ENCODE results near the gene CDH22.
A peak's percentile ranks its signal among the peaks of the same experiment; 100 is the strongest.

The CDH22 gene

GRCh38 chr20:46154796-46155195 is 153.5 kb downstream of the CDH22 start:
- no peak for DNase-seq (ENCODE audit: low read depth)
- no peak overlapping the region for H3K4me3 ChIP-seq (ENCODE audit: control insufficient read depth, low read depth, low read length)
- TF ChIP-seq CTCF (IDR thresholded peaks at IDR 0.05; ENCODE audit: control insufficient read depth, insufficient read depth, low read depth, low read length, missing control alignments) = no peak

DNA sequence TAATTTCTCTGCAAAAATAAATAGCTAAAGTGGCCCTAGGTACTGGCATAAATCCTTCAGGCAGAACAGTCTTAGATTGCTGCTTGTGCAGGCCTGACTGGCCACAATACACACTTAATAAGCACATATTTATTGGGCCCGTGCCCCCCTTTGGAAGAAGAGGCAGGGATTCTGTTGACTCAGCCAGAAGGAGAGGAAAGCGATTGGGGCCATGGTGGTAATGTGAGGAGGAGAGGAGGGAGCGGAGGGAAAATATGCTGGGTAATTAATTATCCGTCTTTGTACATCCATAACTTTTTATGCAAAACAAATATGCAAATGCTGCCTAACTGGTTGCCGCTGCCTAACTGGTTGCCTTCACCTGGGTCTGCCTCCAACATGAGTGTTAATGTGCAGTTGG is 154.0 kb downstream of the CDH22 start:
- H3K4me3 ChIP-seq (ENCODE audit: control insufficient read depth, low read depth, low read length) = no peak overlapping the region
- no peak for TF ChIP-seq CTCF (IDR thresholded peaks at IDR 0.05; ENCODE audit: control insufficient read depth, insufficient read depth, low read depth, low read length, missing control alignments)
- no peak for DNase-seq (ENCODE audit: low read depth)

DNA sequence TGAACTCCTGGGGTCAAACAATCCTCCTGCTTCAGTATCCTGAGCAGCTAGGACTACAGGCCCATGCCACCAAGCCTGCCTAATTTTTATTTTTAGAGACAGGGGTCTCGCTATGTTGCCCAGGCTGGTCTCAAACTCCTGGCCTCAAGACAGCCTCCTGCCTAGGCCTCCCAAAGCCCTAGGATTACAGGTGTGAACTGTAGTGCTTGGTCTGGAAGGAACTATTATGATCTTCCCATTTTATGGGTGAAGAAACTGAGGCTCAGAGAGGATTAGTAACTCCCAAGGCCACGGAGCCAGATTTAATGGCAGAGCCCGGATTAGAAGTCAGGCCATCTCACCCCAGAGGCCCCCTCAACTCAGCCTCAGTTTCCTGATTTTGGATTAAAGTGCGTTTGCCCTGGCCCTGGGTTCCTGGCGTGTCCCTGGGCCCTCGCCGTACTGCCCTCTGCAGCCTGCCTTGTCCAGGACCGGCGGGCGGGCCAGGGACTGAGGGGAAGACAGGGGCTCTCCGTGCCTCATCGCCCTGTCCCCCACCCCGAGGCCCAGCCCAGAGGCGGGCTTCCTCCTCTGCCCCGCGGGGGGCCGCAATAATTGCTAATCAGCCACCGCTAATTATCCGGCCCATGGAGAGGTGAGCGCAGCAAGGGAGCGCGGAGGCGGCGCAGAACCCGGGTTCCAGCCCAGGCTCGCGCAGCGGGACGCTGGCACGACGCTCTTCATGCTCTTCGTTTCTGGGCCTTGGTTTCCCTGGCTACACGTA is 155.3 kb downstream of the CDH22 start:
- no peak overlapping the region for H3K4me3 ChIP-seq (ENCODE audit: control insufficient read depth, low read depth, low read length)
- TF ChIP-seq CTCF (IDR thresholded peaks at IDR 0.05; ENCODE audit: control insufficient read depth, insufficient read depth, low read depth, low read length, missing control alignments) = no peak
- DNase-seq (ENCODE audit: low read depth) = no peak

GRCh38 chr20:46151936-46152335 is 156.4 kb downstream of the CDH22 start:
- DNase-seq (ENCODE audit: low read depth) = no peak
- TF ChIP-seq CTCF (IDR thresholded peaks at IDR 0.05; ENCODE audit: control insufficient read depth, insufficient read depth, low read depth, low read length, missing control alignments) = peak; percentile 37
- H3K4me3 ChIP-seq (ENCODE audit: control insufficient read depth, low read depth, low read length) = no peak overlapping the region

GRCh38 chr20:46150943-46151342 is 157.4 kb downstream of the CDH22 start:
- no peak overlapping the region for H3K4me3 ChIP-seq (ENCODE audit: control insufficient read depth, low read depth, low read length)
- TF ChIP-seq CTCF (IDR thresholded peaks at IDR 0.05; ENCODE audit: control insufficient read depth, insufficient read depth, low read depth, low read length, missing control alignments) = no peak
- DNase-seq (ENCODE audit: low read depth) = no peak

DNA sequence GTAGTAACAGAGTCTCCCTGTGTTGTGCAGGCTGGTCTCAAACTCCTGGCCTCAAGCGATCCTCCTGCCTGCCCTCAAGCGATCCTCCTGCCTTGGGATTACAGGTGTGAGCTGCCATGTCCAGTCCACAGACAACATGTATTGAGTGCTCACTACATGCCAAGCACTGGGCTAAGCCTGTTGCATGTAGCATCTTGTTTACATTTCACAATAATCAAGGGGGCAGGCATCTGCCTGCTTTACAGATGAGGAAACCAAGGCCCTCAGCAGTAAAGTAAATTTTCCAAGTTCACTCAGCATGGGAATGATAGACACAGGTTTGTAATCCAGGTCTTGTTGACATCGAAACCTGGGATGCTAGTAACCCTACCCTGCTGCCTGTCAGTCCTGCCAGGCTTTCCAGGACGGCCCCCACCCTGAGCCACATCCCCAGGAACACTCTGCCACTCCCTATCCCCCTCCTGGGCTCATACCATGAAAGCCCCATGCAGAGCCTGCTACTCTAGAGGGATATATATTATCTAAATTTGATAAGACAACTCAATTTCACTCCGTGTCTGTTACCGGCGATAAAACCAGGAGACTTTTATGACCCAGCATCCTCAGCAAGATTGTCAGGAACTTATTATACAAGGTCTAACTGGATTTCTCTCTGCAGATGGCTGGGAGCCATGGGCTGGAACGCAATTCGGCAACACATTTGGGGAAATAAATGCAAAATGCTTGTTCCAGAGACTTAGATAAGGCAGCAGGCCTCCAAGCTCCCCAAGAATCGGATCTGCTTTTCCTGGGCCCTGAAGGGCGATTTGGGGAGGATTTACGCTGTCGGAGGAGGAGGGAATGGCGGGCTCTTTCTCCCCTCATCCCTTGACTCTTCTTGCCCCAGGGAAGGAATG is 159.7 kb downstream of the CDH22 start:
- H3K4me3 ChIP-seq (ENCODE audit: control insufficient read depth, low read depth, low read length) = no peak overlapping the region
- DNase-seq (ENCODE audit: low read depth) = no peak
- no peak for TF ChIP-seq CTCF (IDR thresholded peaks at IDR 0.05; ENCODE audit: control insufficient read depth, insufficient read depth, low read depth, low read length, missing control alignments)
